CD4-positive, alpha-beta T cell treated with Interleukin-15 for 4 hours (primary cell): Measurements from ENCODE around the gene RANBP10.
"Not testable (repeated sequence)": the region's sequence is repeated elsewhere in the genome, so short reads cannot be mapped to it uniquely, and the experiment has no call there.

Experiments used
- DNase-seq: peaks from one replicate; pipeline ENCODE4 v3.0.0-alpha.2; 2020; ENCODE audit warnings: low spot score

The RANBP10 gene

DNA sequence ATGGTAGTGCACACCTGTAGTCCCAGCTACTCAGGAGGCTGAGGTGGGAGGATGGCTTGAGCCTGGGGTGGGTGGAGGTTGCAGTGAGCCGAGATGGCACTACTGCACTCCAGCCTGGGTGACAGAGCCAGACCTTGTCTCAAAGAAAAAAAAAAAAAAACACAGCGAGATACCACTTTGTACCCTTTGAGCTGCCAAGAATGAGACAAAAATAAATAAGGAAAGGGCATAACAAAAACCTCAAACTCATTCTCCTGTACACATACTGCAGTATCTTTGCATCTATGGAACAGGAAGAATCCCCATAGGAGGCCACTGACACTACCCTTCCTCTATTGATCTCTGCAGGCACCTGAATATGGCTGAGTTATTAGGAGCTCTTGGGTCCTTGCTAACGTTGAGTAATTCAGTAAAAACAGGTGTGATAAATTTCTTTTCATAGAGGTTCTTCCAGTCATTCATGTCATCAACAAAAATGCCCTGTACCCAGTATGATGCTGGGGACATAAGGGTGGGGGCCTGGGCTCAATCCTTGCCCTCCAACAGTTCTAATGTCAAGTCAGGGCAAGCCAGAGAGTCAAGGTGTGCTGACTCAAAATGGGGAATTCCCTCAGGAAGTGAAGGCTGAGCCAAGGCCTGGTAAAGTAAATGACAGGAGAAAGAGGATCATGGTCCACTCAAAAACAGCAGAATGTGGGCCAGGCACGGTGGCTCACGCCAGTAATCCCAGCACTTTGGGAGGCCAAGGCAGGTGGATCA is 26.9 kb downstream of the RANBP10 start:
- no peak for DNase-seq

DNA sequence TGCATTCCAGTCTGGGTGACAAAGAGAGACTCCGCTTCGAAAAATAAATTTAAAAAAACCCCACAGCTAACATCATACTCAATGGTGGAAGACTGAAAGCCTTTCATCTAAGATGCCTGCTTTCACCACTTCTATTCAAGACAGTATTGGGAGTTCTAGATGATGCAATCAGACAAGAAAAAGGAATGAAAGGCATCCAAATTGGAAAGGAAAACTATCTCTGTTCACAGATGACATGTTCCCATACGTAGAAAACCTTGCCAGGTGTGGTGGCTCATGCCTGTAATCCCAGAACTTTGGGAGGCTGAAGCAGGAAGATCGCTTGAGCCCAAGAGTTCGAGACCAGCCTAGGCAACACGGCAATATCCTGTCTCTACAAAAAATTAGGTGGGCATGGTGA is 31.1 kb downstream of the RANBP10 start:
- no peak for DNase-seq

DNA sequence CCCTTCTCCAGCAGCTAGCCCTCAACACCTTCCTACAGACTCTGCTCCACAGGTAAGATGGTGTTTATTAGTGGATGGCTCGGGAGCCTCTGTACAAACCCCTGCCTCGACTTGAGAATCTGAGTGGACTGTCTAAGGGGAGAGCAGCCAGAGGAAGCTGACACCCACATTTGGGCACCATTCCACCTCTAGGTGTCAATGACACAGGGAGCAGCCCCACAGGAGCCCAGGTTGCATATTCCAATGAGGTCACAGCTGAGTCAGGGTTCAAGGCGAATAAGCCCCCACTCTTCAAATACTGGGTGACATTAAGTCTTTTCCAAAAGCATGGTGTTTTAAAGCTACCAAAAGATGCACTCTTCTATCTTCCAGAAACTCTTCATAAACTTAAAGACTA is 31.9 kb downstream of the RANBP10 start:
- DNase-seq: no peak

DNA sequence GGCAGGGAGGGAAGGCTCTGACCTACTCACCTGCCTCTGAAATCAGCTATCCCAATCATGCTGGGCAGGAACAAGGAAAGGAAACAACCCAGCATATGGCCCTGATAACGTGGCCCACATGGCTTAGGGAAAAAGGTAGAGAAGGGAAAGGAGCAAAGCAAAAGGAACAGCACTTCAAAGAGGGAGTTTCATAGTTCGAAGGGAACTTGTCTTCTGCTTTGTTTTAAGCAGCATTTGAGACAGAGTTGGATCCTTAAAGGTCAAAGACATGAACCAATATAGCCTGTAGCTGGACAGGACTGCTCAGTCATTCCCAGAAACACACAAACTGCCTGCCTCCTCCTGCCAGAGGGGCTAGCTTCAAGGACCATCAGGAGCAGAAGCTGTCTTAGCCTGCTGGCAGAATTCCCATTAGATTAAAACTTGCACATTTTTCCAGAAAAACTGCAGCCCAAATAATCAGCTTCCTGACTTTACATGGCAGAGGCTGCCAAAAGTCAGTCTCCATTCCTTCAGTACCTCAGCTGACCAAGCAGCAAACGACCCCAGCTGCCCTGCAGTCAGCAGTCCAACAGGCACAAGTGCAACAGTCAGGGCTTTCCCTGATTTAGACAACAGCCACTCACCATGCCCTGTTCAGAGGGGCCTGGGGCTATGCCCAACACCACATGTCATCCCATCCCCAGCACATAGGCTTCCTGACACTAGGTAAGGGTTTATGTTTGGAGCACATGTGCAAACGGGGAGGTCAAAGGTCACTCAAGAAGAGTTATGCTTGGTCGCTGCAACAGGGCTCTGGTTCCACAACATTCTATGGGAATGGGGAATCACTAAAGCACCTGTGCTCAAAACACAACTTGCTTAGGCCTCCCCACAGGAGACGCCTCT is 32.5 kb downstream of the RANBP10 start:
- no peak for DNase-seq

DNA sequence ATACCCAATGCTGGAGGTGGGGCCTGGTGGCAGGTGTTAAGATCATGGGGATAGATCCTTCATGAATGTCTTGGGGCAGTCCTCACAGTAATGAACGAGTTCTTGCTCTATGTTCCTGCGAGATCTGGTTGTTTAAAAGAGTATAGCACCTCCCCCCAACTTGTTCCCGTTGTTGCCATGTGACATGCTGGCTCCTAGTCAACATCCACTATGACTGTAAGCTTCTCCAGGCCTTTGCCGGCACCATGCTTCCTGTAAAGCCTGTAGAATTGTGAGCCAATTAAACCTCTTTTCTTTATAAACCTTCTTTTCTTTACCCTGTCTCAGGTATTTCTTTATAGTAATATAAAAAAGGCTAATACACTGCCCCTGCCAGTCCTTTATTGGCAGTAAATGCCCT is 33.3 kb downstream of the RANBP10 start:
- no peak for DNase-seq

DNA sequence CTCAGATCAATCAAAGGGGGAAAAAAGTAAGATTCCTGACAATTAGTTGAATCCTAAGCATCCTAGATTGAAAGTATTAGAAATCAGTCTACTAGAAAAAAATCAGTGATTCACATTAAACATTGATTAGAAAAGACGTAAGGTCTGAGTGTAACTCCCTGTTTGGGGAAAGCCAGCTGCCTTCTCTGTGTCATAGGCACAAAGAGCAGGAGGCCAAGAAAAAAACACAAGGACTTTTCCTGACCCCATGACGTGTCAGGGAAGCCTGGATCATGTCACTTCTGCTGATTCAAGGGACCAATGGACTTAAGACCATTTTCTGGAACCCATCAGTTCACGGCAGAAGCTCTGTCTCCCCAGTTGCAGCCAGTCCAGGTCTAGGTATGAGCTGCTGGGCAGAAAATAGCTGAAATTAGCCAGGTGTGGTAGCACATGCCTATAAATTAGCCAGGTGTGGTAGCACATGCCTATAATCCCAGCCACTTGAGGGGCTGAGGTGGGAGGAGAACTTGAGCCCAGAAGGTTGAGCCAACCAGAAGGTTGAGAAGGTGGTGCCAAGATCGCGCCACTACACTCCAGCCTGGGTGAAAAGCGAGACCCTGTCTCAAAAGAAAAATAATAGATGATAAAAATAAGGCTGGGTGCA is 35.9 kb downstream of the RANBP10 start:
- no peak for DNase-seq

DNA sequence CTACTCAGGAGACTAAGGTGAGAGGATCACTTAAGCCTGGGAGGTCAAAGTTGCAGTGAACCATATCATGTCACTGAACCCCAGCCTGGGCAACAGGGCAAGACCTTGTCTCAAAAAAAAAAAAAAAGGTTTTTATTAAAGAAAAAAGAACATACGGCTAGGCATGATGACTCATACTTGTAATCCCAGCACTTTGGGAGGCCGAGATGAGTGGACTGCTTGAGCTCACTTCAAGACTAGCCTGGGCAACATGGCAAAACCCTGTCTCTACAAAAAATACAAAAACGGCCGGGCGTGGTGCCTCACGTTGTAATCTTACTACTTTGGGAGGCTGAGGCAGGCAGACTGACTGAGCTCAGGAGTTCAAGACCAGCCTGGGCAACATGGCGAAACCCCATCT is 38.4 kb downstream of the RANBP10 start:
- no peak for DNase-seq

DNA sequence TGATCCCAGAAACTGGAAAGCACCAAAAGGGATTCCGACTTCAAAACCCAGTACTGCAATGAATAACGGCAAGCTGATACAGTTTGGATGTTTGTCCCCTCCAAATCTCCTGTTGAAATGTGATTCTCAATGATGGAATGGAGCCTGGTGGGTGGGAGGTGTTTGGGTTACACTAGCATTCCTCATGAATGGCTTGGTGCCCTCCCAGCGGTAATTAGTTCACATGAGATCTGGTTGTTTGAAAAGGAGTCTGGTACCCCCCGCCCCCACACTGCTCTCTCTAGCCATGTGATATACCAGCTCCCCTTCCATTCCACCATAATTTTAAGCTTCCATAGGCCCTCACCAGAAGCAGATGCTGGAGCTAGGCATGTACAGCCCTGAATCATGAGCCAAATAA is 40.1 kb downstream of the RANBP10 start:
- DNase-seq: no peak

DNA sequence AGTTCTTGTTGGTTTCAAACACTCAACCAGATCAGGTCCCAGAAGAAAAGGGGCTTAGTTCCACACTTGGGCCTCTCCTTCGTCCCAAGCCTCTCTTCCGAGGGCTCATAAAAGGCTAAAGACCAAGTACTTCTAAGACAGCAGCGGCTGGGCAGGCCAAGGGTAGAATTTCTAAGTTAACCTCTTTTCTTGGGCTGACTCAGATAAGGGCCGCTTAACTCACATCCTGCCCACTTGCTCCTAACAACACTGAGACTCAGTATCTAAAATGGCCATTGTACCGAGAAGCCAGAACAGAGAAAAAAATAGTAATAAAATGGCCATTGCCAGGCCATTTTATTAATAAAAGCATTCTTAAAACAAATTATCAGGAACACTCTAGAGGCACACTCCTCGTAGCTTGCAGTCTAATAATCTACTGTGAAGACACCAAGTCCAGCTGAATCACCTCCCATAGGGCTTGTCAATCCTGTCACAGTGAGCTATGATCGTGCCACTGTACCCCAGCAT is 42.1 kb downstream of the RANBP10 start:
- no peak for DNase-seq

DNA sequence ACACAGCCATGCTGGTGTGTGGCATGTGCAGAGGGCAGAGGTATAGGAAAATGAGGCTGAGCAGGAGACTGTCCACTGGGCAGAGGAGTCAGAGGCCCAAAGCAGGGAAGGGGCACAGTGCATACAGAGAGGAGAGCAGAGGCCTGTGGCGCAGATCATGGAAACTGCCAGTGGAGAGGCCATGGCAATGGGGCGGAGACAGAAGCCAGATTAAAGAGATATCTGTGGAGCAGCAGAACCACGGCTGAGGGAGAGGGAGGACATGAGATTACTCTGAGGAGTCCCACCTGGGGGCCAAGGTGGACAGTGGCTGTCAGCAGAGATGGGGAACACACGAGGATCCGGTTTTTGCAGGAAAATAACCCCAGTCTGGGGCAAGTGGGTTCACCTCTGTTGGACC is 43.3 kb downstream of the RANBP10 start:
- no peak for DNase-seq

DNA sequence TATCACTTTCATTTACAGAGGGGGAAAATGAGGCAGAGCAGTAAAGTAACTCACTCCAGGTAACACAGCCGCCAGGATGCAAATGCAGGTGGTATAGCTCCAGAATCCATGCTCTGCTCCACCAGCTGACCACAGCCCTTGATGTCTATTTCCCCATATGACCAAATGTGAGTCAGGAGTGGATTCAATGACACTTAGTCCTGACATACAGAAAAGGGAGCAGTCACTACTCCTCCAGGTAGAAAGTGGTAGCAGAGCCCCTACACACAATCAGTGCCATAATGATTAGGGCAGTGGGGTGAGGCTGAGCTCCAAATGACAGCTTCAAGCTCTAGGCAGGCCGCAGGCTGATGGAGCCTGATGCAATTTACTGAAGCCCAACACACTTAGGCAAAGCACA is 44.0 kb downstream of the RANBP10 start:
- DNase-seq: no peak

DNA sequence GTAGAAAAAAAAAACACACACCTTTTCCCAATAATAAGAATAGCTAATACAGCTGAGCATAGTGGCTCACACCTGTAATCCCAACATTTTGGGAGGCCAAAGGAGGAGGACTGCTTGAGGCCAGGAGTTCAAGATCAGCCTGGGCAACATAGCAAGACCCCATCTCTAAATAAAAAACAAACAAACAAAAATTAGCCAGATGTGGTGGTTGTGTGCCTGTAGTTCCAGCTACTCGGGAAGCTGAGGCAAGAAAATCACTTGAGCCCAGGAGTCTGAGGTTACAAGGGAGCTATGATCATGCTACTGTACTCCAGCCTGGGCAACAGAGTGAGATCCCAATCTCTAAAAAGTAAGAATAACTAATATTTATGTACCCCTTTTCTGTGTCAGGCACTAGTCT is 44.4 kb downstream of the RANBP10 start:
- no peak for DNase-seq

DNA sequence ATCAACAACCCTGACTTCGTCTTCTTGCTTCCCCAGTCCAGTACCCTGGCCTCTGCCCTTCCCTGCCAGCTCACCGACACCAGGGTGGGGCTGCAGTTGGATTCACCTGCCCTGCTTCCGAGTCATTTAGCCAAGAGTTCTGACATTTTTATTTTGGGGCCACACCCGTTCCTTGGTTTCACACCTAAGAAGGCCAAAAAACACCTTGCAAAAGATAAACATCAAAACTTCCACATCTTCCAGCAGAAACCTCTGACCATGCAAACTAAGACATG is 45.5 kb downstream of the RANBP10 start:
- DNase-seq: no peak

DNA sequence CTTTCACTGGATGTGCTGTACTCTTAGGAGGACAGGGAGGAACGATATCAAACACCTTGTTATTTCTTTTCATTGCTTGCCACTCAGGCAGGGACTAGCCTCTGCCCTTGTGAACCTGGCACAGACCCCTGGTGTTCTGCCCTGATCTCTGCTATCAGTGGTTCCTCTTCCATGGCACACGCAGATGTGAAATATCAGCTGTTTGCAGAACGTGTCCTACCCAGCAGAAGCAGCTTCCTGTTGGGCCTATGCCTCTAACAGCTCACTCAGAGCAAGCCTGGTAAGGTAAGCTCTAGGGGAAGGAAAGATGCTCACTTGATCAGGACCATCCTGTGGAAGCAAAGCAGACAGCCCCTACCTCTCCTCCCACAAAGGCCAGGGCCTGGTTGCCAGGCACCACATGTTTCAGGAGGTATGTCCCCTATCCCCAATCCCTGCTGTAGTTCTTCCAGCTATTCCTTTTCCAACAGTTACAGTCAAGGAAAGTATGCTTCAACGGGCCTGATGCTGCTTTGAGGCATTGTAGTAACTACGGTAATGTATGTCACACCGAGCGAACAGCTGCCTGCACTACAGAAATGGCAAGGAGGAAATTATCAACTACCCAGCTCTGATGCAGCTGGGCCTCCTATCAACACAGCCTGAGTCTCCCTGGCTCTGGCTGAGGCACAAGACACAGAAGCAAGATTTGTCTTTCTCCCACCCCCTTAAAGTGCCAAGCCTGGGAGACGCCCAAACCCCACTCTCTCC is 46.0 kb downstream of the RANBP10 start:
- DNase-seq: no peak

DNA sequence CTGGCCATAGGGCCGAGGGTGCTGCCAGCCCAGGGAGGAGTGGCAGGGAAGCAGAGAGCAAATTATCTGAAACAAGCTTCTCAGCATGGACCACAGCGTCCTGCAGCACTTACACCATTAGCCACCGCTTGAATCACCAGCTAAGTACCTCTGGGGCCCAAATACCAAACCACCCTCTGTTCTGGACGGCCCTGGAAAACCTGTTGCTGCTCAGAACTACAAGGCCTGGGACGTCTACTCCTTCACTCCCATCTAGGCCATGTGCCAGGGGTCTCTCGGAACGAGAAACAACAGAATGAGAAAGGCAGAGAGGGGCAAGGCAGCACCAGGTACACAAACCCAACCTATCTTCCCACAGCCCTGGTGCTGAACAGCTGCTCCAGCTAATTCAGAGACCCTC is 47.4 kb downstream of the RANBP10 start:
- DNase-seq: no peak

DNA sequence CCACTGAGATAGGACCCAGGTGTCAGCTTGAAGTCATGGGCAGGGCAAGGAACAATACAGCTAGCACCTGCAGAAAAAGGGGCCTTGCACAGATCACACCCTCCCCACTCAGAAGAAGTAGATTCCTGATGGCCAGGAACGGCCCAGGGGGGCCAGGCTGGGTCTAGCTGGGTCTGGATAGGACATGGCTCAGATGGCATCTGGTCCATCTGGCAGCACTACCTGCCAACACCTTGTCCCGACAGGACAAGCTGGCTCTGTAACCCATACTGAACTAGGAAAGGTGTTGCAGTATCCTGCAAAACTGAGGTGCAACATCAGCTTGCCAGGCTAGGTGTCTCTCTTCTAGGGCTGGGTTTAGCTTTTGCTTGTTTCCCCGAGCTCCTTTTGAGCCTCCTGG is 48.4 kb downstream of the RANBP10 start:
- DNase-seq: no peak

DNA sequence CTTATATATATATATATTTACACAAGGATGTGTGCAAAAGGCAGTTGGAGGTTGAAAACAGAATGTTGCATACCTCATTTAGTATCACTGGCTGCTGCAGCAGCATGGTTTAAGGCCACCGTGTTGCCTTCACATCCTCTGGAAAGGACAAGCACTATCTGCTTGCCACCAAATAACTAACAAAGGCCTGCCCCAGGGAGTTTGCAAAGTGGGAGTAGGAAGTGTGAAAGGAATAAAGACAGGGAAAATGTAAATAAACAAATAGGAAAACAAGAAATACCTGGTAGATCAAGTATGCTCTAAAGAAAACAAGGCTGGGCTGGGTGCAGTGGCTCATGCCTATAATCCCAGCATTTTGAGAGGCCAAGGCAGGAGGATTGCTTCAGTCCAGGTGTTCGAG is 53.7 kb downstream of the RANBP10 start:
- no peak for DNase-seq

DNA sequence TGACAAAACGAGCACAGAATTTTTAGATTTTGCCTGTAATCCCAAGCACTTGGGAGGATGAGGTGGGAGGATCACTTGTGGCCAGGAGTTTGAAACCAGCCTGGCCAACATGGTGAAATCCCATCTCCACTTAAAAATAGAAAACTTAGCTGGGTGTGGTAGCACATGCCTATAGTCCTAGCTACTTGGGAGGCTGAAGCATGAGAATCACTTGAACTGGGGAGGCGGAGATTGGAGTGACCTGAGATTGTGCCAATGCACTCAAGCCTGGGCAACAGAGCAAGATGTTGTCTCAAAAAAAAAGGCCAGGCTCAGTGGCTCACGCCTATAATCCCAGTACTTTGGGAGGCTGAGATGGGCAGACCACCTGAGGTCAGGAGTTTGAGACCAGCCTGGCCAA is 55.0 kb downstream of the RANBP10 start:
- DNase-seq: not testable (repeated sequence)

DNA sequence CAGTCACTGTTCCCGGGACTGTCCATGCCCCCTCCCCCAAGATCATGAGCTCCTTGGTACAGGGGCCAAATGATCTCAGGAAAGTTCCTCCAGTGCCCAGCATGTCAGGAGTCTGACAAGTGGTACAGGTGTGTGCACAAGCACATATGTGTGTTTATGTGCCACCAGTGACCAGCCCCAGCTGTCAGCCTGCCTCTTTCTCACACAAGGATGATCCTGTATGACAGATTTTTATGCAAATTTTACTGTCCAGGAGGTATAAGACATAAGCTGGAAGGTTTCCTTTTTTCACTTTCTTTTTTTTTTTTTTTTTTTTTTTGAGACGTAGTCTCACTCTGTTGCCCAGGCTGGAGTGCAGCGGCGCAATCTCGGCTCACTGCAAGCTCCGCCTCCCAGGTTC is 55.9 kb downstream of the RANBP10 start:
- DNase-seq: no peak

DNA sequence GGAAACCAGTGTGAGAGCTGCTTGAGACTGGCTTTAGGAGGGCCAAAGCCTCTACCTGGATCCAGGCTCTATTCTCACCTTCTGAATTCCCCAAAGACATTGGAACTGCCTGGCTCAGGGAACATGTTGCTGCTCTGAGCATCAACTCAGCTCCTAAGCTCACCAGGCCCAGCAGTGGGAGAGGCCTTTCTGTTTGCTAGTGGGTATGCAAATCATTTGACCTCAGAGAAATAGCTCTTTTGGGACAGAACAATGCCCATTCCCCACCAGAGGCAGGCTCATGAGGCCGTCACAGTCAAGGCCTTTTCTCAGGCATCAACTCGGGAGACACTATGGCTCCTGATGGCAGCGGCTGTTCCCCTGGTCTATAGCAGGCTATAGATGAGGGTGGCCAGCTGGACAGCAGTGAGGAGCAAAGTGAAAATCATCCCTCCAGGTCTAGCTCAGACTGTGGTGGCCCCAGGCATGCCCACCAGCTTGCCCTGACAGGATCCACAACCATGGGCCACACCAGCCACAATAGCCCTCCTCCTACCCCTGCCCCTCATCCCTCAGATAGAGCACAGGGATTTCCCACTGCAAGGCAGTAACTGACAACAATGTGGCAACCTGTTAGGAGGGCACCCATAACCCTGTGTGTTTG is 56.8 kb downstream of the RANBP10 start:
- no peak for DNase-seq

DNA sequence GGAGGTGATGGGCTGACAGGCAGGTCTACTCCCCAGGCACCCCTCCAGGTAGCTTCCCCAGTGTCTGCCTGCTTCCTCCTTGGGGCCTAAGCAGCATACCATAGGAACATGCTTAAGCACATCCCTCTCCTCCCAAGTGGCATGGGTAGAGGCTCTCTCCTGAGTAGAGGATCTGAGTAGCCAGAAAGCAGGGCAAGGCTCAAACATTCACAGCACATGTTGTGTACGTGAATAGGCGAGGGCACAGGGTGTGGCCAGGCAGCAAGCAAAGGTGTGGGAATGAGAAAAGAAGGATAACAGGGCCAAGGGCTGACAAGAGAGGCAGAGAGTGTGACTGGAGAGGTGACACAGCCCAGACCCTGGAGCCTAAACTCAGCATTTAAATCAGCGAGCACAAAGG is 57.5 kb downstream of the RANBP10 start:
- no peak for DNase-seq

DNA sequence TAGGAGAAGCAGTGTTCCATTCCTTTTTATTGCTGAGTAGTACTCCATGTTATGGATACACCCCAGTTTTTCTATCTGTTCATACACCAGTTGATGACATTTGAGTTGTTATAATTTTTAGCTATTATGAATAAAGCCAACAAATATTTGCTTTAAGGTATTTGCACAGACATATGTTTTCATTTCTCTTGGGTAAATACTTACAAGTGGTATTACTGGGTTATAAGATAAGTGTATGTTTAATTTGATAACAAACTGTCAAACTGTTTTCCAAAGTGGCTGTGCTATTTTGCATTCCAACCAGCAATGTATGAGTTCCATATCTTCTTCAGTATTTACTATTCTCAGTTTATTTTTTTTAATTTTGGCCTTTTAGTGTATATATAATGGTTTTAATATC is 59.5 kb downstream of the RANBP10 start:
- no peak for DNase-seq
